ENCODE data around the gene CCNG2.
"Not testable (repeated sequence)": the region's sequence is repeated elsewhere in the genome, so short reads cannot be mapped to it uniquely, and the experiment has no call there.

CCNG2 gene

DNA sequence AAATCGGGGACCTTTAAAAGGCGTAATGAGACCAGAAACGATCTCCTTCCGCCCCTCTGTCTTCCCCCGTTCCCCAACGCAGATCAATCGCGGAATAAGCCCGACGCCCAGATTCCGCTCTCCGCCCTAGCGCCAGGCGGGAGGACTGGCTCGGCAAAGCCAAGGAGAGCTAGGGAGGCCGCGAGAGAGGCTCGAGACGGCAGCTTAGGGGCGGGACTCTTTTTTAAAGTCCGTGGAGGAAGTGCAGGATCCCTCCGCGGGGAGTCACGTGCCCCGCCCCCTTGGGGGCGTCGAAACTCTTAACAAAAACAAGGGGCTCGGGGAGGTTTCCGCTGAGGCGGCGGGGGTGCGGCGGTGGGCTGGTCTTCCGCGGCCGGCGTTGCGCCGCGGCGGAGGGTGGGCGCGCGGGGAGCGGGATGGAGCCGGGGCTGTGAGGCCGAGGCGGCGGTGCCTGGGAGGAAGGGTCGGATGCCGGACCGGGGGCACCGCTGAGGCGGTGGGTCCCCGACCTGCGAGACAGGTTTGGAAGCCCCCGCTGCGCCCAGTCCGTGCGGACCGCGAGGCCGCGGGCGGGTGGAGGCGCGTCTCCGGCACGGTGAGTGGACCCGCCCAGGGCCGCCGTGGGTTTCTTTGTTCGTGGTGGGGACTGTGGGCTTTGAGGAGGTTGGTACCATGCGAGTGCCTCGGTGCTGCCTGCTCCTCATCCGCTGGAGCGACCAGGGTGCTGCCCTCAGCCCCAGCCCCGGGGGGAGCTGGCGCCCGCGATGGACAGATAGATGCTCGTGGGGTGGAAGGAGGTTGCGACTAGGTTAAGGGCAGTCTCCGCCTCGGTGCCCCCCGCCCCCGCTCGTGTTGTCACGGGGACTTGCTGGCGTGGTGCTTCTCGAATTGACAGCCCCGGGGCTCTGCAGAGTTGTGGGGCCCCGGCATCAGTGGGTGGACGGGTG, at the start of gene CCNG2:
Gene CCNG2, plus strand, starts transcription at position 296 of the 947 bp plus-strand sequence. CDS start 1,326 bp downstream, outside the sequence.
- peak within 1 kb of the TSS; percentile 84 for H3K27ac ChIP-seq
- peak; percentile 60 for DNase-seq (ENCODE audit: low read depth, low spot score)

- no peak overlapping the region for H3K27ac ChIP-seq
- no peak for DNase-seq (ENCODE audit: low read depth, low spot score)
These were observed 46.3 kb upstream of the CCNG2 start for GRCh38 chr4:77110730-77111129.

DNA sequence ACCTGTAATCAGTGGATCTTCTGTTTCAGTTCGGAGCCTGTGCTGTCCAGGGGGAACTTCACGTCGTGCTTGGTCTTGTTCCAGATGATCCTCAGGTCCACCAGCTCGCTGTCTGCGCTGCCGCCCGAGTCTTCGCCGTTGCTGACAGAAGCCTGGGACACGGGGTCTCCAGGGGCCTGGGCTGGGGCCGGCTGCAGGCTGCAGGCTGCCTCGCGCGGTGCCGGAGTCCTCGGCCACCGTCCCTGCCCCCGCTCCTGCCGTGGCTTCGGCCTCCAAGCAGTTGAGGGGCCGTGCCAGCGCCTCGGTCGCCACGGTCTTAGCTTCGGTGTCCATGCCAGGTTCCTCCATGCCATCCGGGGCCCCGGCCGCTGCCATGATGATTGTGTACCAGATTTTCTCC, 43.9 kb upstream of the CCNG2 start:
- DNase-seq (ENCODE audit: low read depth, low spot score) = no peak
- H3K27ac ChIP-seq = no peak overlapping the region

DNA sequence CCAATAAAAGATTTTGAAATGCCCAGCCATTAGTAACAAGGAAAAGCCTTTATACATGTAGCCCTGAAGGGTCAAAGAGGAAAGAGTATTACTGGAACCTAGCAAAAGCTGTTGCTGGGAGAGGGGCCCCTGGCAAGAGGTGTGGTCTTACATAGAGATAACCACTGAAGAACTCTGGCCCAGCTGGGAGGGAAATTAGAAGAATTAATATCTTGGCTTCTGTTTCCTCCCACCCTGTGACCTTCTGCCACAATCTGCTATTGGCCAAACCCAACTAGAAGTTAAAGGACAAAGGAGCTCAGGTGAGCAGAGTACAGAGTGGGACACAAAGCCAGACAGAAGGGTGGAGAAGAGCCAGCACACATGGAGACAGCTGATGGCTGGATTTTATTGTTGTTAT, 39.3 kb upstream of the CCNG2 start:
- no peak overlapping the region for H3K27ac ChIP-seq
- no peak for DNase-seq (ENCODE audit: low read depth, low spot score)

- no peak for DNase-seq (ENCODE audit: low read depth, low spot score)
- H3K27ac ChIP-seq = no peak overlapping the region
These were observed 36.0 kb upstream of the CCNG2 start for GRCh38 chr4:77120886-77121508.

DNA sequence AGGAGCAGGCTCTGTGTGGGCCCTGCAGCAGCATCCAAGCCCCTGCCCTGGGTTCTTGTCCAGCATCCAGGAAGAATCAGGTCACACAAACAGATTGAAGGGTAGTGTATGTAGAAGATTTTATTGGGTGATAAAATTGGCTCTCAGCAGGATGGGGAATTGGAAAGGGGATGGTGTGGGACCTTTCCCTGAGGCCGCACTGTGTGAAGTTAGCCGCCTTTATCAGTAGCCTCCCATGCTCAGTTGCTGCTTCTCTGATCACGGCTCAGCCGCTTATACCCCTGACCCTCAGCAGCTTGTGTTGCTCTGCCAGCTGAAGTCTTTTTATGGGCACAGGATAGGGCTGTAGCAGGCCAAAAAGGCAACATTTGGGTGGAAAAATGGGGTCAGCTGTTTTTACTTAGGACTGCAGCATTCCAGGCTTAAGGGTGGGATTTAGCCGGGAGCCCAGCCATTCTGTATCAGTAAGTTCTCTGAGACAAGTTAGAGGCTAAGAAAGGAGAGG, 35.2 kb upstream of the CCNG2 start:
- H3K27ac ChIP-seq = no peak overlapping the region
- no peak for DNase-seq (ENCODE audit: low read depth, low spot score)

GRCh38 chr4:77122656-77123055, 34.4 kb upstream of the CCNG2 start:
- no peak overlapping the region for H3K27ac ChIP-seq
- no peak for DNase-seq (ENCODE audit: low read depth, low spot score)

DNA sequence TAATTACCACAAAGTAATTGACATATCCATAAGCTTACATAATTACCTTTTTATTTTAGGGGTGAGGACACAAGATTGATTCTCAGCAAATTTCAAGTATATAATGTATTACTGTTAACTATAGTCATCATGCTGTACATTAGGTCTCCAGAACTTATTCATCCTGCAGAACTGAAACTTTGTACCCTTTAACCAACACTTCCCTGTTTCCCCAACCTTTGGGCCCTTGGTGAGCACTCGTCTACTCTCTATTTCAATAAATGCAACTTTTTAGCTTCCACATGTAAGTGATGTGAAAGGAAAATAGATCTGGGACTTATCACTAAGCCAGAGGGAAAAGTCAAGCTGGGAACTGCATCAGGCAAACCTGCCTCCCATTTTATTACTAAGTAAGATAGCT, 33.6 kb upstream of the CCNG2 start:
- no peak overlapping the region for H3K27ac ChIP-seq
- DNase-seq (ENCODE audit: low read depth, low spot score) = no peak

GRCh38 chr4:77124576-77124975, 32.4 kb upstream of the CCNG2 start:
- no peak overlapping the region for H3K27ac ChIP-seq
- no peak for DNase-seq (ENCODE audit: low read depth, low spot score)

GRCh38 chr4:77125961-77126360, 31.0 kb upstream of the CCNG2 start:
- no peak overlapping the region for H3K27ac ChIP-seq
- DNase-seq (ENCODE audit: low read depth, low spot score) = no peak

DNA sequence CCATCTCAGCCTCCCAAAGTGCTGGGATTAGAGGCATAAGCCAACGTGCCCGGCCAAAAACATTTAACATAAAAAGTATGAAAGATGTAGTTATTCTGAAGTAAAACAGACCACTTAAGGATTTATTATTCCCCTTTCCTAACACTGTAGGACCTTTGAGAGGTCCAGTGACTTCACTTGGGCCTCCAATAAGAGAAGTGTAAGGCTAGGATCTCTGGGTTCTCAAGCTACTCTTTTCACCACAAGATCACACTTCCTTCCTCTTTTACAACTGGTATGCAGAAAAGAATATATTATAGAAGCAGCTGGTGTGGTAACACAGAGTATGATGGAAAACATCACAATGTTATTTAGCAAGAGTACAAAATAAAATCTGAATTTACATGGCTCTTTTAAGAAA, 30.2 kb upstream of the CCNG2 start:
- H3K27ac ChIP-seq = no peak overlapping the region
- no peak for DNase-seq (ENCODE audit: low read depth, low spot score)

DNA sequence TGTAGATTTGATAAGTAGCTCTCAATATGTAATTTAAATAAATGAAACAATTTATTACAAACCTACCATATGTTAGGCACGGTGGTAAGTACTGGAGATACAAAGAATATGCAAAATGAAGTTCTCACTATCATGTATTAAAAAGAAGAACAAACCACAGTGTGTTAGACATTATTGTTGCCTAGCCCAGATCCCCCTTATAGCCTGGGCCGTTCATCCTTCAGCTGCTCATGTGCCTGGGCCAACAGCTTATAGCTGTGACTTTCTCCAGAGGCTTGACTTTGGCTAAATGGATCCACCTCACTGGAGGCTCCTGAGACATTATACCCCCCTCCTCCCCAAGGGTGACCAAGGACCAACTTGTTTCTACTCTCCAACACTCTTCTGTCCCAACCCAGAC, 29.8 kb upstream of the CCNG2 start:
- no peak overlapping the region for H3K27ac ChIP-seq
- DNase-seq (ENCODE audit: low read depth, low spot score) = no peak

- no peak overlapping the region for H3K27ac ChIP-seq
- DNase-seq (ENCODE audit: low read depth, low spot score) = no peak
These were observed 29.0 kb upstream of the CCNG2 start for GRCh38 chr4:77127837-77128621.

- DNase-seq (ENCODE audit: low read depth, low spot score) = no peak
These were observed 24.2 kb upstream of the CCNG2 start for GRCh38 chr4:77132652-77133312.

GRCh38 chr4:77137448-77137847, 19.6 kb upstream of the CCNG2 start:
- H3K27ac ChIP-seq; DNase-seq (ENCODE audit: low read depth, low spot score): not testable (repeated sequence)

More at GRCh38 chr4:77132652-77133312, 24.2 kb upstream of the CCNG2 start:
- no peak overlapping the region for H3K27ac ChIP-seq

DNA sequence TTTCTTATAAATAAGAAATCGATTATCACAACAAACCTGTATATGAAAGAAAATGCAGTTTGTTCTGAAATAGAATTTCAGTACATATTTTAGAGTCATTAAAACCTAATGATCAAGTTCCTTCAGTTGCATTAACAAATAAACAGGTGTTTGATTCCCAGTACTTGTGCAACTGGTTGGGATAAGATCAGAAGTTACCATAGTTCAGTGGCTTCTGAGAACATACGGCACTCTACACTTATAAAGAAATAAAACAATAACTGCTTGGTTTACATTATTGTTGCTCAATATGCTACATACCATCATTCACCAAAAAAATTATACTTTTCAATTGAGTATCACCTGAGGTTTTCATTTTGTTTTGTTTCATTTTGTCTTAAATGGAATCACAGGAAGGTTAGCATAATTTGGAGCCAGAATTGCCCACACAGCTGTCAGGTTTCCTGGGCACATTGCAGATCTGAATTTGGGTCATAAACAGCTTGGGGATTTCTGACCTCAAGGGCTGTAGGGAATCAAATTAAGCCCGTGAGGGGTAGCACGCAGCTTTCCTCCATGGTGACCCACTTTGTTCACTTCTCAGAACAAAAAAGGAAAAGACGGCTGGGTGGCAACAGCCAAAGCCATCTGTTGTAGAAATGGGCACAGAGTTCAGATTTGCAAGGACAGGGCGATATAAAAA, 14.9 kb upstream of the CCNG2 start:
- H3K27ac ChIP-seq = no peak overlapping the region
- DNase-seq (ENCODE audit: low read depth, low spot score) = no peak

- no peak overlapping the region for H3K27ac ChIP-seq
- no peak for DNase-seq (ENCODE audit: low read depth, low spot score)
These were observed 14.4 kb upstream of the CCNG2 start for GRCh38 chr4:77142646-77143028.

DNA sequence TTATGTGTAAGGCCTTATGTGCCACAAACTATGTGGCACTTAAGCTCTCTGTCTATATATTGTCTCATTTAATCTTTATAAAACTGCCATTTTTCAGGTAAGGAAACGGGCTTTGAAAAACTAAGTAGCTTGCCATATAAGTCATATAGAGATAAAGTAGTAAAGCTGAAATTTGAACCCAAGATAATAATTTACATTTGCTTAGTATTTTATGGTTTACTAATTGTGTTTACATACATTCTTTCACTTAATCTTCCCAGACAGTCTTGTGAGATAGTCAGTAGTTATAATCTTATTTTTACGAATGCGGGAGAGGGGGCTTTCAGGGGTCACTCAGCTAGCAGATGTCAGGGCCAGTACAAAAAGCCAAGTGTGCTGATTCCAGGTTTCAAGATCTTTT, 13.9 kb upstream of the CCNG2 start:
- H3K27ac ChIP-seq = no peak overlapping the region

GRCh38 chr4:77145842-77146185, 11.2 kb upstream of the CCNG2 start:
- peak overlapping the region; percentile 70 for H3K27ac ChIP-seq
- no peak for DNase-seq (ENCODE audit: low read depth, low spot score)

More for the DNA sequence above, 13.9 kb upstream of the CCNG2 start:
- no peak for DNase-seq (ENCODE audit: low read depth, low spot score)
